ENCODE data around the gene KRTAP2-3. TPM values are rescaled to one million over a fixed set of nuclear protein-coding genes. Genes with fewer than 3 reads are reported as not detected.

Gene KRTAP2-3, protein sequence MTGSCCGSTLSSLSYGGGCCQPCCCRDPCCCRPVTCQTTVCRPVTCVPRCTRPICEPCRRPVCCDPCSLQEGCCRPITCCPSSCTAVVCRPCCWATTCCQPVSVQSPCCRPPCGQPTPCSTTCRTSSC
- total RNA-seq, result not detected in 2 replicates

GRCh38 chr17:41060052-41060604 lies at the start of gene KRTAP2-3:
KRTAP2-3 (minus strand) TSS chr17:41060114; CDS start chr17:41060050, 64 bp downstream.

GRCh38 chr17:41105347-41105746 lies 45.4 kb upstream of the KRTAP2-3 start, which contains the start of gene KRTAP4-9:
KRTAP4-9 (plus strand) TSS chr17:41105389; CDS start chr17:41105389, 0 bp downstream.

DNA sequence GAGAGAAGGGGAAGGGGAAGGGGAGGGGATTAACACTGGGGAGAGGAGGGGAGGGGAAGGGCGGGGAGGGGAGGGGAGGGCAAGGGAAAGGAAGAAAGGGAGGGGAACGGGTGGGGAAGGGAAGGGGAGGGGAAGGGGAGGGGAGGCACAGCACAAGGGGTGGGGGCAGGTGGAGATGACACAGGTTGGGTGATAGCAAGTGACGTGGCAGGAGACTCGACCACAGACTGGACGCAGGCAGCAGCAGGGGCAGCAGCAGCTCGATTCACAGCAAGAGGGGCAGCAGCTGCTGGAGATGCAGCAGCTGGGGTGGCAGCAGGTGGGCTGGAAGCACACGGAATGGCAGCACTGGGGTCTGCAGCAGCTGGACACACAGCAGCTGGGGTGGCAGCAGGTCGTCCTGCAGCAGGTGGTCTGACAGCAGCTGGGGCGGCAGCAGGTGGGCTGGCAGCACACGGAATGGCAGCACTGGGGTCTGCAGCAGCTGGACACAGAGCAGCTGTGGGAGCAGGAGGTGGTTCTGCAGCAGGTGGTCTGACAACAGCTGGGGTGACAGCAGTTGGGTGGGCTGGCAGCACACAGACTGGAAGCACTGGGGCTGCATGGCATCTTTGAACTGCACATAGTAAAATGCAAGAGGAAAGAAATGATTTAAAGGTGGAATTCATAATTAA lies 41.8 kb upstream of the KRTAP2-3 start, which contains the start of gene KRTAP4-16:
KRTAP4-16 (minus strand) TSS at position 624 of the 674 bp plus-strand sequence; CDS start at position 624, 0 bp downstream.

DNA sequence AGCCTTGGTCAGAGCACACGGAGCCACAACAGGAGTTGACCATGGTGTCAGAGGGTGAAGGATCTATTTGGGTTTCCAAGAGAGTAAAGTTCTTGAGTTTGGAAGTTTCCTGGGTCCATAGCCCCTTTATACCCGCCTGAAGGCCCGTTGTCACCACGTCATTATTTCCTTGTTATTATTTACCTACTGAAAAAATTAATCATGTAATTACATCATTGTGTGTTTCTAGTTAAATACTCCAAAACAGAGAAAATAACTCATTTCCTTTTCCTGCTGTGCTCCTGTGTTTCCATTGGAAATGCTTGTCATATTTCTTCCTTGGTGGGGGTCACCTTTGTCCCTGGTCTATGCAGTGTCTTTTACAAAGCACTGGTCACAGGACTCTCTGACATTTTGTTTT lies 38.1 kb upstream of the KRTAP2-3 start, which contains the start of gene KRTAP4-8:
KRTAP4-8 (minus strand) TSS at position 101 of the 400 bp plus-strand sequence; CDS start at position 43, 58 bp downstream.

GRCh38 chr17:41084100-41084856 lies 24.4 kb upstream of the KRTAP2-3 start, which contains the start of gene KRTAP4-7:
KRTAP4-7 (plus strand) TSS chr17:41084150; CDS start chr17:41084207, 57 bp downstream.

GRCh38 chr17:41065829-41066624 lies 6.1 kb upstream of the KRTAP2-3 start, which contains the start of gene KRTAP2-4:
KRTAP2-4 (minus strand) TSS chr17:41065879; CDS start chr17:41065845, 34 bp downstream.

GRCh38 chr17:41055130-41055529 lies 4.8 kb downstream of the KRTAP2-3 start, which contains the start of gene KRTAP2-2:
KRTAP2-2 (minus strand) TSS chr17:41055230; CDS start chr17:41055211, 19 bp downstream.

GRCh38 chr17:41046735-41047465 lies 13.0 kb downstream of the KRTAP2-3 start, which contains the start of gene KRTAP2-1:
KRTAP2-1 (minus strand) TSS chr17:41047316; CDS start chr17:41047267, 49 bp downstream.

GRCh38 chr17:41040783-41041571 lies 18.9 kb downstream of the KRTAP2-3 start, which contains the start of gene KRTAP1-1:
KRTAP1-1 (minus strand) TSS chr17:41041450; CDS start chr17:41041397, 53 bp downstream.

DNA sequence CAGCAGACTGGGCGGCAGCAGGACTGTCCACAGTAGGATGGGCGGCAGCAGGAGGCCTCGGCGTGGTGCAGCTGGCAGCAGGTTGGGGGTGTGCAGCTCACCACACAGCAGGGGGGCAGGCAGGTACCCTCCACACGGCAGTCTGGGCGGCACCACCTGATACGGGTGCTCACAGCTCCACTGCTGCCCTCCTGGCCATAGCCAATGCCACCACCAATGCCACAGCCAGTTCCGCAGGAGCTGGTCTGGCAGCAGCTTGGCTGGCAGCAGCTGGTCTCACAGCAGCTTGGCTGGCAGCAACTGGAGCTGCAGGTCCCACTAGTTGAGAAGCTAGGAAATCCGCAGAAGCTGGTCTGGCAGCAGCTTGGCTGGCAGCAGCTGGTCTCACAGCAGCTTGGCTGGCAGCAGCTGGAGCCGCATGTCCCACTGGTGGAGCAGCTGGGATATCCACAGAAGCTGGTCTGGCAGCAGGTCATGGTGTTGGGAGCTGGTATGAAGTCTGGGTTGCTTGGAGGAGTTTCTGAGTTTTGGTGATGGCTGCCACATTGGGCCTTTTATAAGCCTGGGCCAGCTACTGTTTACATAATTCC lies 25.5 kb downstream of the KRTAP2-3 start, which contains the start of gene KRTAP1-3:
KRTAP1-3 (minus strand) TSS at position 529 of the 590 bp plus-strand sequence; CDS start at position 476, 53 bp downstream.

GRCh38 chr17:41029633-41030245 lies 30.2 kb downstream of the KRTAP2-3 start, which contains the start of gene KRTAP1-4:
KRTAP1-4 (minus strand) TSS chr17:41030195; CDS start chr17:41030078, 117 bp downstream.

GRCh38 chr17:41026715-41027471 lies 33.0 kb downstream of the KRTAP2-3 start, which contains the start of gene KRTAP1-5:
KRTAP1-5 (minus strand) TSS chr17:41027208; CDS start chr17:41027155, 53 bp downstream.

Other genes starting within 250 kb of the KRTAP2-3 start
- 18.7 and 22.6 TPM in 2 replicates for gene KRT10, start 237.5 kb downstream of the KRTAP2-3 start, total RNA-seq
- not detected in 2 replicates for gene KRT12, start 192.9 kb downstream of the KRTAP2-3 start, total RNA-seq
- not detected in 2 replicates for gene KRT20, start 174.9 kb downstream of the KRTAP2-3 start, total RNA-seq
- under 0.01 TPM in 1 of 2 replicates, not detected in the other for gene KRT23, start 122.5 kb downstream of the KRTAP2-3 start, total RNA-seq
- gene KRT39, start 93.2 kb downstream of the KRTAP2-3 start, total RNA-seq, result not detected in 2 replicates
- gene KRT40, start 75.8 kb downstream of the KRTAP2-3 start, total RNA-seq, result not detected in 2 replicates
- gene KRTAP3-3, start 66.0 kb downstream of the KRTAP2-3 start, total RNA-seq, result not detected in 2 replicates
- not detected in 2 replicates for gene KRTAP3-2, start 60.2 kb downstream of the KRTAP2-3 start, total RNA-seq
- gene KRTAP3-1, start 51.0 kb downstream of the KRTAP2-3 start, total RNA-seq, result not detected in 2 replicates
- gene KRTAP1-5, start 32.9 kb downstream of the KRTAP2-3 start, total RNA-seq, result 0.50 and 0.59 TPM in 2 replicates
- gene KRTAP1-4, start 29.9 kb downstream of the KRTAP2-3 start, total RNA-seq, result not detected in 2 replicates
- gene KRTAP1-3, start 25.2 kb downstream of the KRTAP2-3 start, total RNA-seq, result not detected in 2 replicates
- gene KRTAP1-1, start 18.7 kb downstream of the KRTAP2-3 start, total RNA-seq, result not detected in 2 replicates
- not detected in 2 replicates for gene KRTAP2-1, start 12.8 kb downstream of the KRTAP2-3 start, total RNA-seq
- not detected in 2 replicates for gene KRTAP2-2, start 4.9 kb downstream of the KRTAP2-3 start, total RNA-seq
- not detected in 2 replicates for gene KRTAP2-4, start 5.8 kb upstream of the KRTAP2-3 start, total RNA-seq
- gene KRTAP4-7, start 24.0 kb upstream of the KRTAP2-3 start, total RNA-seq, result not detected in 2 replicates
- gene KRTAP4-8, start 38.0 kb upstream of the KRTAP2-3 start, total RNA-seq, result not detected in 2 replicates
- not detected in 2 replicates for gene KRTAP4-16, start 42.1 kb upstream of the KRTAP2-3 start, total RNA-seq
- not detected in 2 replicates for gene KRTAP4-9, start 45.3 kb upstream of the KRTAP2-3 start, total RNA-seq
- not detected in 2 replicates for gene KRTAP4-11, start 58.3 kb upstream of the KRTAP2-3 start, total RNA-seq
- gene KRTAP4-12, start 64.1 kb upstream of the KRTAP2-3 start, total RNA-seq, result not detected in 2 replicates
- not detected in 2 replicates for gene KRTAP4-6, start 80.4 kb upstream of the KRTAP2-3 start, total RNA-seq
- gene KRTAP4-5, start 89.7 kb upstream of the KRTAP2-3 start, total RNA-seq, result not detected in 2 replicates
- gene KRTAP4-4, start 100.6 kb upstream of the KRTAP2-3 start, total RNA-seq, result not detected in 2 replicates
- not detected in 2 replicates for gene KRTAP4-3, start 108.1 kb upstream of the KRTAP2-3 start, total RNA-seq
- gene KRTAP4-2, start 118.1 kb upstream of the KRTAP2-3 start, total RNA-seq, result not detected in 2 replicates
- not detected in 2 replicates for gene KRTAP4-1, start 124.8 kb upstream of the KRTAP2-3 start, total RNA-seq
- gene KRTAP9-1, start 129.8 kb upstream of the KRTAP2-3 start, total RNA-seq, result not detected in 2 replicates
- gene KRTAP9-2, start 166.5 kb upstream of the KRTAP2-3 start, total RNA-seq, result not detected in 2 replicates
- gene KRTAP9-3, start 172.3 kb upstream of the KRTAP2-3 start, total RNA-seq, result not detected in 2 replicates
- gene KRTAP9-8, start 177.9 kb upstream of the KRTAP2-3 start, total RNA-seq, result not detected in 2 replicates
- gene KRTAP9-4, start 189.6 kb upstream of the KRTAP2-3 start, total RNA-seq, result not detected in 2 replicates
- gene KRTAP9-9, start 195.3 kb upstream of the KRTAP2-3 start, total RNA-seq, result not detected in 2 replicates
- not detected in 2 replicates for gene KRTAP9-6, start 205.3 kb upstream of the KRTAP2-3 start, total RNA-seq
- gene KRTAP9-7, start 215.6 kb upstream of the KRTAP2-3 start, total RNA-seq, result not detected in 2 replicates
- gene KRTAP29-1, start 242.7 kb upstream of the KRTAP2-3 start, total RNA-seq, result not detected in 2 replicates
- gene KRTAP16-1, start 249.2 kb upstream of the KRTAP2-3 start, total RNA-seq, result not detected in 2 replicates

Measured in bronchus fibroblast of lung (primary cell).